Activated CD8-positive, alpha-beta T cell treated with anti-CD3 and anti-CD28 coated beads for 36 hours (primary cell): ENCODE results near the gene RTL10. TPM values are rescaled to one million over a fixed set of nuclear protein-coding genes. Genes with fewer than 3 reads are reported as not detected.

Experiments
- ATAC-seq: fragments of 200-7000 bp; cut with Tn5 transposase; one replicate; pipeline ENCODE4 v1.10.0; 2021; ENCODE audit warnings: mild to moderate bottlenecking, moderate library complexity
- CTCF ChIA-PET: fragments of 350-600 bp; sonication (Branson Sonifier 250); formaldehyde crosslinking; loops from one replicate; lab custom pipeline; 2021; ENCODE audit warnings: antibody characterized with exemption; lab: Charles Lee
- POLR2A ChIA-PET: fragments of 350-600 bp; sonication (Branson Sonifier 250); formaldehyde crosslinking; loops from one replicate; lab custom pipeline; 2021; ENCODE audit warnings: antibody characterized with exemption; lab: Charles Lee
- DNase-seq: peaks from one replicate; pipeline ENCODE4 v3.0.0-alpha.2; 2020
- H3K27ac Mint-ChIP-seq: one replicate; pipeline ENCODE4 v1.8.0; 2021; ENCODE audit warnings: mild to moderate bottlenecking, mixed read lengths
- H3K27me3 Mint-ChIP-seq: one replicate; pipeline ENCODE4 v1.8.0; 2021; ENCODE audit warnings: mixed read lengths
- H3K36me3 Mint-ChIP-seq: one replicate; pipeline ENCODE4 v1.8.0; 2021; ENCODE audit warnings: low read depth, mixed read lengths
- H3K4me1 Mint-ChIP-seq: one replicate; pipeline ENCODE4 v1.8.0; 2021; ENCODE audit warnings: low read depth, mixed read lengths
- H3K4me3 Mint-ChIP-seq: one replicate; pipeline ENCODE4 v1.8.0; 2021; ENCODE audit warnings: mild to moderate bottlenecking, moderate library complexity, mixed read lengths
- H3K9me3 Mint-ChIP-seq: one replicate; pipeline ENCODE4 v1.8.0; 2021; ENCODE audit warnings: mixed read lengths
- CTCF ChIP-seq: fragments of 200-600 bp; IDR thresholded peaks from one replicate; pipeline ENCODE4 v1.8.0; 2022; ENCODE audit warnings: antibody characterized with exemption, mild to moderate bottlenecking
- intact Hi-C: fragments of 100-400 bp; cut with micrococcal nuclease; formaldehyde crosslinking; loops from one replicate; pipeline ENCODE4 v1.10.0; 2022
- total RNA-seq, 2 experiments: library from RNA; stranded (reverse); gene quantifications; one replicate each; pipeline ENCODE4 v1.2.3, GENCODE V29; 2021

Gene RTL10
- total RNA-seq, 2 experiments from 2014 or later: 14.7 to 17.4 TPM

DNA sequence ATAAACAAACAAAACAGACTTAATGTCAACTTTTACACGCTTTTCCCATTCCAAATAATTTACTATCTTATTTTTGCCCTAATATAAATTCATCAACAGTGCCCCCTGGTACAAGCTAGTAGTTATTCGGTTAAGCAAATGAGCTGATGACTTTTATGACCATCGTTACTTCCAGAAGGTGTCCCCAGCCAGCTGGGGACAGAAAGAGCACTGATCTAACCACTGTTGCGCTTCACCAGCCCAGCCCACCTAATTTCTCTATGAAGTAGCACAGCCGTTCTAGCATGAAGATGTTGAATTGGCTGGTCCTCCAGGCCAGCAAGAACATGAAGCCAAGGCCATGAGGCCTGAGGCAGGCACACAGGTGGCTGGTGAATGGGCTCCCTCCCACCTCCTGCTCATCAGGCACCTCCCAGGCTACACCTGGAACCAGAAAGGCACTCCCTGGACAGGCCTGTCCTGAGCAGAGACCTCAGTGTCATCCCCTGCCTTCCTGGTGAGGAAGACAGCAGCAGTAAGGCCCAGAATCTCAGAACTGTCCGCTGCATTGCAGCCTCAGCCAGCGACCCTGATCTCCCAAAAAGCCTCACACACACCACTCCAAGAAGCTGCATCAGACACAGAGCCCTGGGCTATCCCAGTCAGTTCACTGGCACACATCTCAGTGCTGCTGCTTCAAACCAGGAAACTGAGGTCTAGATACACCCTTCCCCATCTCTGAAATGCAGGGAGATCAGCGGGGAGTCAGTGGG lies 12.9 kb downstream of the RTL10 start:
- H3K9me3 Mint-ChIP-seq: no peaks in the 10 kb centered on the region
- DNase-seq (no peak), ATAC-seq (no peak)
- ChIA-PET CTCF (interaction anchor here (0.6 to 1.0 kb wide), 2 partner anchors 10 to 69 kb away, joined by 3 to 4 read pairs; no protein-coding TSS in a partner anchor), POLR2A (interaction anchor here (0.7 to 0.9 kb wide), 2 partner anchors 9 to 13 kb away, joined by 3 read pairs; partner anchors contain the start of genes GNB1L and RTL10)
- no peak overlapping the region for H3K4me3 Mint-ChIP-seq
- no peaks in the 10 kb centered on the region for H3K27me3 Mint-ChIP-seq
- no peak overlapping the region for H3K27ac Mint-ChIP-seq
- no peak for TF ChIP-seq CTCF
- intact Hi-C loops: no loop called here
- H3K4me1 Mint-ChIP-seq: peaks cover 25% of the 10 kb centered on the region
- H3K36me3 Mint-ChIP-seq: peaks cover 10% of the 10 kb centered on the region

GRCh38 chr22:19840955-19841640 lies 13.6 kb downstream of the RTL10 start:
- no peaks in the 10 kb centered on the region for H3K27me3 Mint-ChIP-seq
- H3K27ac Mint-ChIP-seq: no peak overlapping the region
- H3K4me3 Mint-ChIP-seq: no peak overlapping the region
- no peaks in the 10 kb centered on the region for H3K9me3 Mint-ChIP-seq
- no peak for ATAC-seq
- H3K4me1 Mint-ChIP-seq: peaks cover 29% of the 10 kb centered on the region
- peaks cover 10% of the 10 kb centered on the region for H3K36me3 Mint-ChIP-seq
- no peak for DNase-seq
- POLR2A ChIA-PET: no interaction called here
- CTCF ChIA-PET: no interaction called here
- intact Hi-C loops: no loop called here
- TF ChIP-seq CTCF: no peak

- Mint-ChIP-seq H3K27me3 (no peaks in the 10 kb centered on the region), H3K4me1 (peaks cover 20% of the 10 kb centered on the region), H3K36me3 (peaks cover 9% of the 10 kb centered on the region), H3K27ac (no peak overlapping the region), H3K4me3 (no peak overlapping the region), H3K9me3 (no peaks in the 10 kb centered on the region)
- no peak for DNase-seq
- intact Hi-C loops: no loop called here
- ATAC-seq: no peak
- no peak for TF ChIP-seq CTCF
- CTCF ChIA-PET: no interaction called here
- POLR2A ChIA-PET: no interaction called here
Measured at GRCh38 chr22:19840059-19840458, 14.6 kb downstream of the RTL10 start.

DNA sequence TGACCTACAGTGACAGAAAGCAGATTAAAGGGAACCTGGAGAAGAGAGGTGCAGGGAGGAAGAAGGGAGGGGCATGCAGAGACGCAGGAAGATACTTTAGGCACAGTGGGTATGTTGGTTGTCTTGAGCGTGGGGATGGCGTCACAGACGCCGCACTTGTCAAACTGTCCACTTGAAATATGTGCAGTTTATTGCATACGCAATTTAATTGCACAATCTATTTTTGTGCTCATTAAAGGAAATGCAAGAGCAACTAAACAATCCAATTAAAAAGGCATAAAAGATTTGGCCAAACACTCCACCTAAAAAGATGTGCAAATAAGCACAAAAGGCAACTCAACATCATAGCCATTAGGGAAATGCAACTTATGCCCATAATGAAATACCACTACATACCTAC lies 16.8 kb downstream of the RTL10 start:
- CTCF ChIA-PET: no interaction called here
- no peak overlapping the region for H3K27ac Mint-ChIP-seq
- peaks cover 5% of the 10 kb centered on the region for H3K36me3 Mint-ChIP-seq
- DNase-seq (no peak), ATAC-seq (no peak)
- no peaks in the 10 kb centered on the region for H3K9me3 Mint-ChIP-seq
- no peak overlapping the region for H3K4me3 Mint-ChIP-seq
- POLR2A ChIA-PET: no interaction called here
- H3K4me1 Mint-ChIP-seq: peaks cover 23% of the 10 kb centered on the region
- no peaks in the 10 kb centered on the region for H3K27me3 Mint-ChIP-seq
- TF ChIP-seq CTCF: no peak
- intact Hi-C loops: no loop called here

GRCh38 chr22:19836512-19836911 lies 18.2 kb downstream of the RTL10 start:
- Mint-ChIP-seq H3K27ac (no peak overlapping the region), H3K4me1 (peaks cover 26% of the 10 kb centered on the region), H3K27me3 (no peaks in the 10 kb centered on the region), H3K4me3 (no peak overlapping the region), H3K36me3 (peaks cover 5% of the 10 kb centered on the region), H3K9me3 (no peaks in the 10 kb centered on the region)
- CTCF ChIA-PET: interaction anchor here (1.0 kb wide), 1 partner anchor 112 kb away, joined by 3 read pairs; no protein-coding TSS in a partner anchor
- no peak for ATAC-seq
- POLR2A ChIA-PET: interaction anchor here (0.7 kb wide), 1 partner anchor 8 kb away, joined by 4 read pairs; no protein-coding TSS in a partner anchor
- no peak for DNase-seq
- no peak for TF ChIP-seq CTCF
- intact Hi-C loops: no loop called here
